ENCODE measurements around the gene HDAC4.

GRCh38 chr2:239064891-239065290 is 335.9 kb downstream of the HDAC4 start:
- TF ChIP-seq CTCF (conservative IDR thresholded peaks at IDR 0.05; ENCODE audit: low read depth in 2 of 2) (no peak), POLR2AphosphoS5 (IDR thresholded peaks at IDR 0.05; ENCODE audit: low read depth) (no peak), EZH2 (IDR thresholded peaks at IDR 0.05; ENCODE audit: low read depth, unreplicated experiment) (no peak), NANOG (IDR thresholded peaks at IDR 0.05; ENCODE audit: borderline replicate concordance) (no peak), JUNB (IDR thresholded peaks at IDR 0.05; ENCODE audit: unreplicated experiment) (no peak)

Measured in GM23338 (cell line).